Activated CD4-positive, alpha-beta T cell treated with anti-CD3 and anti-CD28 coated beads for 4 hours (primary cell): Measurements from ENCODE around the gene FYB2.

ENCODE experiments used
- DNase-seq, 2 donors: peaks; one replicate each; pipeline ENCODE4 v3.0.0-alpha.2; 2020

The FYB2 gene, protein sequence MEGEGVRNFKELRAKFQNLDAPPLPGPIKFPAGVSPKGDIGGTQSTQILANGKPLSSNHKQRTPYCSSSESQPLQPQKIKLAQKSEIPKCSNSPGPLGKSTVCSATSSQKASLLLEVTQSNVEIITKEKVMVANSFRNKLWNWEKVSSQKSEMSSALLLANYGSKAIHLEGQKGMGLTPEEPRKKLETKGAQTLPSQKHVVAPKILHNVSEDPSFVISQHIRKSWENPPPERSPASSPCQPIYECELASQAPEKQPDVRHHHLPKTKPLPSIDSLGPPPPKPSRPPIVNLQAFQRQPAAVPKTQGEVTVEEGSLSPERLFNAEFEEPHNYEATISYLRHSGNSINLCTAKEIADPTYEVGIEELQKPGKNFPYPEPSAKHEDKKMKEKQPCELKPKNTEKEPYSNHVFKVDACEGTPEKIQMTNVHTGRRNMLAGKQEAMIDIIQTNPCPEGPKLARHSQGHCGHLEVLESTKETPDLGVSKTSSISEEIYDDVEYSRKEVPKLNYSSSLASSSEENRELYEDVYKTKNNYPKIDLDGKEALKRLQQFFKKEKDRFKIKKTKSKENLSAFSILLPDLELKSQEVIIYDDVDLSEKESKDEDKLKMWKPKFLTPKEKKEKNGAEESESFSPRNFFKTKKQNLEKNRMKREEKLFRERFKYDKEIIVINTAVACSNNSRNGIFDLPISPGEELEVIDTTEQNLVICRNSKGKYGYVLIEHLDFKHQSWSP

DNA sequence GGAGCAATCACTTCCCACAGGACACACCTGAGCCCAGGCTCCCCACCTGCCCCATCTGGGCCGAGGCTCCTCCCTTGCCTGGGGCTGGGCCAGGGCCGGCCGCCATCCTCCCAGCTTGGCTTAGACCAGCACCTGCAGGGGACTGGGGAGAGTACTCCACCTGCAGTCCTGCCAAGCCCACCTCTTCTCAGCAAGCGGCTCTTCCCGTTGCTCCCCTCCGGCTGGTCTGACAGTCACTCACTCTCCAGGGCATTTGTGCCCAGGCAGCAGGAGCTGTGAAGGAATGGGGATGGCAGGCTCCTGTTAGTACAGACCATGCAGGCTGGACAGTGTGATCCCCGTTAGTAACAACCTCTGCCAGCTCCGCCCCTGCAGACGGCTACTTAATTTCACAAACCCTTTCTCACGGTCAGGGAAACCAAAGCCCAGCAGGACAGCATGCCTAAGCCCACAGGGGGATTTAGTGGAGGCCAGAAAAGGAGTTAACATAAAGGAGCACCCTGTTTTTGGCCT lies at the start of gene FYB2:
TSS of gene FYB2 (minus strand) at position 18 of the 513 bp plus-strand sequence. CDS start 114 bp downstream, outside the sequence.
- DNase-seq = no peak

DNA sequence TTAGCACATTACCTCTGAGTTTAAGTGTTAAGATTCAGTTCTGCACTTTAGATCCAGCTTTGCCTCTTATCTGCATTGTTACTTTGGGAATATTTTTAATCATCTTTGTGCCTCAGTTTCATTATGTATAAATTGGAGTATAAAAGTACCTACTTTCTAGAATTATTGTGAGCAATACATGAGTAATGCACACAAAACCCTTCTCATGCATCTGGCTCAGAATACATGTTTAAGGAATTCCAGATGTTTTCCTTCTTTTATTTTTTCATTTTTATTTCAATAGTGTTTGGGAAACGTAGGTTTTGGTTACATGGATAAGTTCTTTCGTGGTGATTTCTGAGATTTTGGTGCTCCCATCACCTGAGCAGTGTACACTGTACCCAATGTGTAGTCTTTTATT lies 49.6 kb upstream of the FYB2 start:
- no peak for DNase-seq

DNA sequence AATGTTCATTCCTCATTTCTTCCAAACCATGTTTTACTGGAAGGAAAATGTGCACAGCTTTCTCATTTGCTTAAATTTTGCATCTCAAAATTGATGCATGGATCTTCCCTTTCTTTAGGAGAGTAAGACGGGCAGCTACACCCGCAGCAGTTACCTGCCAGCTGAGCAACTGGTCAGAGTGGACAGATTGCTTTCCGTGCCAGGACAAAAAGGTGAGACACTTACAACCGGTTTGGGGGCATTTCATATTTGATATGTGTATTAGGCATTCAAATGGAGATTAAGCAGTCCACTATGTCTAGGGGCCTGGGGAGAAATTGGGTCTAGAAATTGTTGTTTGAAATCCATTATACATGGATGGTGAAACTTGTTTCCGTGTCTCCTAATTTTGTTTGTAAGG lies 48.3 kb upstream of the FYB2 start:
- no peak for DNase-seq

DNA sequence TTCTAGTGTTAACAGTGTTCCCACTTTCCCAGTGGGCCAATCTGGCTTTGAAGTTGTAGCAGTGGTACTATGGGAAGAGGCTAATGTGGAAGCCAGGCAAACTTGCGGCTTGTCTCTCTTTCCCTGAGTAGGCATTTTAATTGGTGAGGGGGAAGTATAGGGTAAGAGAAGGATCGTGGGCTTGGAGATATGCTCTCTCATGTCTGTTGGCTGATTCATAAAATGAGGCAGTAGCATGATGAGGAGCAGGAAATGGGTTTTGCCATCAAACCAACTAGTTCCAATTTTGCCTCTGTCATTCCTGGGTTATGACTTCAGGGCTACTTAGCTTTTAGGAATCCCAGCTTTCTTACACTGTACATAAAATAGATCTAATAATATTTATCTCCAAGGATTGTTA lies 47.5 kb upstream of the FYB2 start:
- no peak for DNase-seq

DNA sequence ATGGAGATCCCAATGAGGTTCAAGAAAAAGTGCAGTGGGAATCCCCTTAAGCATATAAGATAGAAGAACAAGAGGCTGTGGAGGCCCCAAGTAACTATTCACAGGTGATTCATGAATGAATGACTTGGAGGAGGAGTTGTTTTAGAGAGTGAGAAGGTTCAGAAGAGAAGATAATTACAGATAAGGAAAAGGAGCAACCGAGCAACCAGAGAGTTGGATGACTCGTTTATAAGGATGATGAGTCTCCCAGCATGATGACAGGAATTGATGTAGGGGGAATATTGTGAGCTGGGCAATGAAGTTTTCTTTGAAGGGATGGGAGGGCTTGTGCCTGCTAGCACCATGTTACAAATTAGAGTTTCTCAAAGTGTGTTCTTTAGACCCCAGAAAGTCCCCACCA lies 45.2 kb upstream of the FYB2 start:
- DNase-seq = no peak

DNA sequence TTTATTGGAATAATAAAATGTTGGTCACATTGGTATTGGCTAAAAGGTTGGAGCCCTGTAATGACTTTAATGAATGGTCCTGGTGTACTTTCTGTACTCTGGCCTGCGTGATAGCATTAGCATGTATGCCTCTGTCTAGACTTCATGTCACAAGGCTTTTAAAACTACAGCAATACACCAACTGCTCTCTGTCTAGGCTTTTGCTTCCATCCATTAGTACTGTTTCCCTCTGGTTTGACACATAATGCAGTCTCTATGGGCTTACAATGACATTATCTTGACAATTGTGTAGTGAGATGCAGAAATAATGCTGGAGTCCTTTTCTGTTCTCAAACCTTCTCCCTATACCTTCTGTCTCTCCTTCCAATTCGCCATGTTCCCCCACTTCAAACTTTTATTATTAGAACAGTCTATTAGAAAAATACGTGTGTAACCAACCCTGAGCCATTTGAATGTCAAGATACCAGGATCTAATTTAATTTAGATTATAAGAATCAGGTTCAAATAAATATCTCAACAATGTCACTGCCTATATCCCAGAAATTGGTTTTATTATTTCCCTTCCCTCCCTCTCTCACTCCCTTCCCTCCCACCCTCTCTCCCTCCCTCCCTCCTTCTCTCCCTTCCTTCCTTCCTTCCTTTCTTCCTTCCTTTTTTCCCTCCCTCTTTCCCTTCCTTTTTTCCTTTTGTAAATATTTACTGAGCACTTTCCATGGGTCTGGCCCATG lies 44.2 kb upstream of the FYB2 start:
- DNase-seq = no peak

DNA sequence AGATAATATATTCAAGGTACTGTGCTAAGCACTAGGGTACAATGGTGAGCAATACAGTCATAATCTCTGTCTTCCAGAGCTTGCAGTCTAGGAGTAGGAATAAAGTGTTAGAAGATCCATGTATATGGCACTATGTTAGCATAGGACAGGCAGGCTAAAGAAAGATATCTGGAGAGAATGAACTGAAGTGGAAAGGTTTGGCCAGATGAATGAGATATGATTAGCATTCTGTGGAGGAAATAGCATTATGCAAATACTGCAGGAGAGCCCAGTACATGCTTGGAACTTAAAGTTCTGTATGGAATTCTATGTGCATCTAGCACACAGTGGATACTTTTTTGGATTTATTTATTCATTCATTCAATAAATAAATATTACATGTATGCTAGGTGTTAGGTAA lies 40.1 kb upstream of the FYB2 start:
- no peak for DNase-seq

DNA sequence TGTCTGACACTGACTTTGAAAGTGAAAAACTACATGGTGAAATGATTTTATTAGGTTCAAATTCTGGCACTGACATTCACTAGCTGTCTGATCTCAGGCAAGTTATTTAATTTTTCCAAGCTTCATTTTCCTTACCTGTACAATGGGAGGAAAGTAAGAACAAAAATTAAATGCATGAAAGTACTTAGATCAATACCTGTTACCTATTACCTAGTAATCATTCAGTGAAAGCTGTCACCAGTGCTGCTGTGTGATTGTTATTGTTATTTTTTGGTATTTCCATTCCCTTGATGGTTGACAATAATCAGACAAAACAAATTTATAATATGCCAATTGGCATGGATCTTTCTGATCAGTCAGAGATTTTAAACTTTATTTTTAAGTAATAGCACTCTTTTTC lies 37.0 kb upstream of the FYB2 start:
- no peak for DNase-seq

DNA sequence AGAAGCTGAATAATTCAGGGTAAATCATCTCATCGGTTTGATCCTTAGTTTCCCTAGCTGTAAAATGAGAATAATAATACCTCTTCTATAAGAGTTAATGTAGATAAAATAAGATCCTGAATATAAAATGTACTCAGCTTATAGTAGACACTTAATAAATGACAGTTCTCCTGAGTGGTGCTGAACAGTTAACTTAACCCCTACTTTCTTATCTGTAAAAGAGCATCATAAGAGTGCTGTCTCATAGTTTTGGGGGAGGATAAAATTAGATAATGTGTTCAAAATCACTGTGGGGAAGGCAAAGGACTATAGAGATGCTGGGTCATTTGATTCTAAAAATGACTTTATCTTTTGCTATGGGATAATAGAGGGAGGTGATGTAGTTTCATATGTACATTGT lies 36.0 kb upstream of the FYB2 start:
- DNase-seq = no peak

DNA sequence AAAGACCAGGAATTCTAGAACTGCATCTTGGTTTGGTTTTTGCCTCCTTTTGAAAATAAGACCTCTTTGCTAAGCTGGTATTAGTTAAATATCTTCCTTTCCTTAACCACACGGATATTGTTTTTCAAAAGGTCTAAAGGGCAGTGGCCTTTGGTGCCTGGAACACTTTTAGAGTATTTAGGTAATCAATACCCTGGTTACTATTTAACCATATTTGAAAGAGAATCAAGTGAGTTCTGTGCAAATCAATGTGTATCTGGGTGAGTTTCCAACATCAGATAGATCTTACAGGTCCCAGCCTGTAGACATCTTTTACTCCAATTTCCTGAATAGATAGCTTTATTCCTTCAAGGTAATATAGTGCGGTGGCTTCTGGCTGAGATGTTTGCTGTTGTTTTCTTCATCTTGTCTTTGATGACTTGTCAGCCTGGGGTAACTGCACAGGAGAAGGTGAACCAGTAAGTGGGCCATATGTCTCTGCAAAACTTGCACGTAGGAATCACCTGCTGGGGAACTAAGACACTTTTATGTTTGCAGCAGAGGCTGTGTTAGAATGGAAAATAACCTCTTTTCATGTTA lies 35.4 kb upstream of the FYB2 start, which contains the start of gene C8A:
TSS of gene C8A (plus strand) at position 277 of the 579 bp plus-strand sequence. CDS start at position 382, 105 bp downstream.
- no peak for DNase-seq

DNA sequence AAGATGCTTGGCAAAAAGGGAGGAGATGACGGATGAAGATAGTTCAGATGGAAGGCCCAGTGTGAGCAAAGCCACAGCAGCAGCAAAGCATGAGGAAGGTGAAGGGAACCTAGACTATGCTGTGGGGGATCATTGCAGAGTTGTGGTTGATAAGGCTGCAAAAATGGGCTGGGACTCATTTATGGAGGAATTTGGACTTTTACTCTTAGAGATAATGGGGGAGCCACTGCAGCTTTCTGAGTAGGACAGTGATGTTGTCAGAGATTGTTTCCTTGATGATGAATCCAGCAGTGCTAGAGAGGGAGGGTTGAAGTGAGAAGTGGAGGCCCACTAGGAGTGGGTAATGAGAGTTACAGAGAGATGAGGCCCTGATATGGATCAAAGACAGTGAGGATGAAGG lies 33.3 kb upstream of the FYB2 start:
- DNase-seq = no peak

DNA sequence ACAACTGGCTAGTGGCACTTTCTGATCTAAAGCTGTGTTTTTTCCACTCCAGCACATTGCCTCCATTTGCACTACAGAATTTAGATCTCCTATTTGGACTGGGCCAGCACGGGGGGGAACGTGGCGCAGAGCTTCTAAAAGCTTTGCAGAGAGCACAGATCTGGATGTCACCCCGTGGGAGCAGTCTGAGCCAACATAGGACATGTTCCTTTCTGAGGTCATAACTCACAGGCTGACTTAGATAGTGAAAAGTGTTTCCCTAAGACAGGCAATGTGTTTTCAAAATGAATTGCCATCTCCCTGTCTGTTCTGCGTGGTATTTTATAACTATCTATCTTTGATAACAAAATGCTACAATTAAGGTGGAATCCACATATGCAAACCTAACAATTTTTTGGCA lies 31.7 kb upstream of the FYB2 start:
- no peak for DNase-seq

DNA sequence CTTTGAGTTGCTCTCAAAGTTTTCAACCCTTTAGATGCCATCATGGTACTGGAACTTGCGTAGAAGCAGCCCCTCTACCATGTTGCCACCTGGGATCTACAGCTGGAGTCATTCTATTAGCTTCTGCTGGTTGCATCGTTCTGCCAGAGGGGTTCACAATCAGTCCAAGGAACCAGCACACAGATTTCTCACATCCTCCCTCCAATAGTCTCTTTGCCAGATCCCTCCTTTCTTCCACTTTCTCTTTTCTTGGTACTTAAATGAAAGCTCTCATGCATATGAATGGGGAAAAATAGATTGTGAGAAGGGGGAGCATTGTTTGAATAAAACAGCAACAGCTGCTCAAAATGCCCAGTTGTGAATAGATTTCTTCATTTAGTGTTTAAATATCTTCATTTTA lies 31.2 kb upstream of the FYB2 start:
- no peak for DNase-seq

DNA sequence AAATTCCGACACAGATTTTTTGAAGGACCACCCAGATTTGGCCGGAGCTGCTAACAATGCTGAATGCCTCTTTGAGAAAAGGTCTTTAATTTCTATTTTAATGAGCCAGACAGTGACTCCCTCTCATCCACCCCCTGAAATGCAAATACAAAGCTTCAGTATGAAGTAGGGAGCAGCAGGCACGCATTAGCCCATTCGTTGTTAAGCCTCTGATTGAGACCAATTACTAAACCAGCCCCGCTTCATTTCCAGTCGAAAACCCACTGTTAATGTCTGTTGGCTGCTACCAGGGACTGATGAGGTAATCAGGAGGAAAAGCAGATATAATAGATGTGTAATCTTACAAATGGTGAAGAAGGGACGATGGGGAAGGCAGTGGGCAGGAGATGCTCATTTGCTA lies 30.5 kb upstream of the FYB2 start:
- DNase-seq = no peak

DNA sequence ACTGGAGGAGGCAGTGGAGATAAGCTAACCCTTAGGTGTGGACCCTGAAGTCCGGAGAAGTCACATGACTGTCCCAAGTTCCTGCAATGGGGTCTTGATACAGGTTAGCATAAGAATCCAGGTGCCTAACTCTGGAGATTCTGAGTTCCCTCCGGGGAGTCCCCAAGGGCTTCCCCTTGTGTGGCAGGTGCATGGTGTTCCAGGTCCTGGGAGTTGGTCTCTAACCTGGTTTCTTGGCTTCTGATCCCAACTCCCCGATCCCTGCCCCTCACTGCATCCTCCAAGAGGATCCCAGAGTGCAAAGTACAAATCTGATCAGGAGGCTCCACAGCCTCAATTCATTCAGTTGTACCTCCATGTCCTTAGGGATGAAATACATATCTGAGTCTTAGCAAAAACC lies 26.1 kb upstream of the FYB2 start:
- DNase-seq = no peak

DNA sequence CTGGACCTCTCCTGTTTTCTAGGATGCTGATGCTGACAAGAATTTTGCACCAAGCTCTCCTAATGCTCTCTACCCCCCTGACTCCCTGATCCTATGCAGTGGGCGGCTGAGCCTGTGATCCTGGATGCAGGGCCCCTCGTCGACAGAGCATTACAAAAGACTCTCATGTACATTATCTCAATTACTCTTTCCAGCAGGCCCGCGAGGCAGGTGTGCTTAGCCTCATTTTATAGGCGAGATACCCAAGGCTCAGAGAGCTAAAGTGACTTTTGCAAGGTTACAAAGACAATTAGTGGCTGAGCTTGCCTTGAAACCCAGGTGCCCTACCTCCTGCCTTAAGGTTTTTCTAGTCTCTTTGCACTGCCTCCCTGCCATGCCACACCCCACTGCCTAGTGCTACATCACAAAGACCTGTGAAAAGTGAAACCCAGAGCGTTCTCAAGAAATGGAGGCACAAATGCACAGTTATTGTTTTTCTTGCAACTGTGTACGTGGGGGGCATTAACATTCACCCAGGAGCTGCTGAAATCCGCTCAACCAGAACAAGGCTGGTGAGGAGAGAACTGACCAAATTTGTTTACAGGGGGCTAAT lies 25.4 kb upstream of the FYB2 start:
- DNase-seq = no peak

DNA sequence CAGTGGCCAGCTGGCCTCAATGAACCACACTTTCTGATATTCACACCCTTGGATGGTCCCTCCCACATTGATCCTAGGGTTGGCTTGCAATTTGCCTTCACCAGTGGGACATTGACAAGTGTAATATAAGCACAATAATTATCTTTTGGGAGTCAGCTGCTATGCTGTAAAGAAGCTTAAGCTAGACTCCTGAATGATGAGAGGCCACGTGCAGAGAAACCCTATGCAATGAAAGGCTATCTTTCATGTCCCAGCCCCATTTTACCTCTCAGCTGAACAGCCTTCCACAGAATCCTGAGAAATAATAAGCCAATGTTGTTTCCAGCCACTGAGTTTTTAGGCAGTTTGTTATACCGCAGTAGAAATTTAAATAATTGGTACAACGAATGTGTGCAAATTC lies 24.3 kb upstream of the FYB2 start:
- DNase-seq = no peak

DNA sequence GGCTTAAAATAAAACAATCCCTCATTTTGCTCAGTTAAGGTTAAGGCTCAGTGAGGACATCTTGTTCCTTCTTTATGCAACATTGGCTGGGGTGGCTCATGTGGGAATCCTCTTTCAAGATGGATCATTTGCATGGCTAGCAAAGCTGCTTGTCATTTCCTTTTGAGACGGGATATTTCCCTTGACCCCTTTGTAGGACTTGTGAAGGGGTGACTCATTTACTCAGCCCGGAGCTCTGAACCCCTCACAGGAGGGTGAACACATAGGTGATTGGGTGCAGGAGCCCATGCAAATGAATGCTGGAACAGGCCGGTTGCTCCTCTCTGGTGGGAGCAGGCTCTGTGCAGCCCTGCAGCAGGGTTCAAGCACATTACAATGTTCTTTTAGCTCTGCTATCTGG lies 19.6 kb upstream of the FYB2 start:
- no peak for DNase-seq

DNA sequence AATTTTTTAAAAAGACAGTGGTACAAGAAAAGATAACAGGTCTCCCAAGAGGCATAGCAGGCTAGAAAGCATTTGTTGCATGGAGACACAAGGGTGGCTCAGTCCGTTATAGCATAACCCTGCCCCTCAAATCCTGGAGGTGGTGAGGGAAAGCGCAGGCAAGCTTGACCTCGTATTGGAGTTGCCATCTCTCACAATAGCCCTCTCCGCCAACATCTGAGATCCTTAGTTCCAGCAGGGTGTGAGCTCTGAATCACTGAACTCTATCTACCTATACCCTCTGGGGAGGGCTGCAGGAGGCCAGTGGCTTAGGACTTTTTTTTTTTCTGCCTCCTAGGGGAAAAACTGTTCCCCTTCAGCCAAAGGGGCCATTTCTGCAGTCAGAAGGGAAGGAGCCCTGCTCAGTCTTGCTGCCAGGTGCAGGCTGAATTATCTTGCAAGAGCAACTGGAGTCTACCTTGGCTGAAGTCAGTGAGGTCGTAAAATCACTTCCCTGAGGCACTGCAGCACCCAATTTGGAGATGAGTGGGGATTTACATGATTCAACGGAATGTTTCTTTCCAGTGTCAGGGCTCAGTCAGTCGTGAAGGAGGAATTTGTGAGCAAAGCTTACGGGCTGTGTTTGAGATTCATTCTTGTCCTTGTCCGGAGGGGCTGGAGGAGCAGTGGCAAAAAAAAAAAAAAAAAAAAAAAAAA lies 18.2 kb upstream of the FYB2 start:
- no peak for DNase-seq

DNA sequence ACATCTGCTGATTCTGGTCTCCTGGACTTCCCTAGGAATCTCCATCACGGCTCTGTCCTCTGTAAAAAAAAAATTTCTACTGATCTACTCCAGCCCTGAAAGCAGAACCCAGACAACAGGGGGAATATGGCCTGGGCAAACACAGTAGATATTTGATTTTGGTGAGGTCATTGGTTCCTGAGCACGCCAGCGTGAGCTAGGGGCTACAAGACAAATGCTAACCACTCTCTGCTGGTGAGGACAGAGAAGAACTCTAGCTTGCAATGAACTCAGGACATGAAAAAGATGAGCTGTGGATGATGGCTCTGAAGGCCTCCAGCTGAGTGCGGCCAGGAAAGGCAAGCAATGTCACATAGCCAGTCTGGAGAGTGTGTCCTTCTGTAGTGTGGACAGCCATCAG lies 17.2 kb upstream of the FYB2 start:
- no peak for DNase-seq

DNA sequence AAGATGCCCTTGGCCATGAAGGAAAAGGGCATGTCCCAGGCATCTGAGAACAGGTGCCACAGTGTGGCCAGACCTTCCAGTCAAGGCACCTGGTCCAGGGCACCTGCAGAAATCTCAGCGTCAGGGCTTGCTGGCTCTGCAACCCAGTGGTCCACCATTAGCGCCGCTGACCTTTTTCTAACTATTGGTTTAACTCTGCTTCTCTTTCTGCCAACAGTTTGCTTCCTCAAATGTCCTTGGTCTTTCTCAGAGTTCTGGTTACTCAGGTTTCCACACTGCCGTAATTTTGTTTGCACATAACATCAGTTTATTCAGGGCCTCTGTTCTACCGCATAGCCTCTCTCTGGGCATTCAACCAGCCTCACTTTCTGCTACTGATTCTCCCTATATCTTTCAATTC lies 16.5 kb upstream of the FYB2 start:
- no peak for DNase-seq
